GM19467 (cell line): Measurements from ENCODE around the gene RAP1GAP2.
"Not testable (repeated sequence)": the region's sequence is repeated elsewhere in the genome, so short reads cannot be mapped to it uniquely, and the experiment has no call there.

ENCODE experiments used
- ATAC-seq: cut with Tn5 transposase; IDR thresholded peaks from one replicate; pipeline ENCODE4 v1.9.1; 2021; ENCODE audit warnings: mild to moderate bottlenecking, moderate library complexity; ENCODE audit not compliant: unreplicated experiment

RAP1GAP2 gene

DNA sequence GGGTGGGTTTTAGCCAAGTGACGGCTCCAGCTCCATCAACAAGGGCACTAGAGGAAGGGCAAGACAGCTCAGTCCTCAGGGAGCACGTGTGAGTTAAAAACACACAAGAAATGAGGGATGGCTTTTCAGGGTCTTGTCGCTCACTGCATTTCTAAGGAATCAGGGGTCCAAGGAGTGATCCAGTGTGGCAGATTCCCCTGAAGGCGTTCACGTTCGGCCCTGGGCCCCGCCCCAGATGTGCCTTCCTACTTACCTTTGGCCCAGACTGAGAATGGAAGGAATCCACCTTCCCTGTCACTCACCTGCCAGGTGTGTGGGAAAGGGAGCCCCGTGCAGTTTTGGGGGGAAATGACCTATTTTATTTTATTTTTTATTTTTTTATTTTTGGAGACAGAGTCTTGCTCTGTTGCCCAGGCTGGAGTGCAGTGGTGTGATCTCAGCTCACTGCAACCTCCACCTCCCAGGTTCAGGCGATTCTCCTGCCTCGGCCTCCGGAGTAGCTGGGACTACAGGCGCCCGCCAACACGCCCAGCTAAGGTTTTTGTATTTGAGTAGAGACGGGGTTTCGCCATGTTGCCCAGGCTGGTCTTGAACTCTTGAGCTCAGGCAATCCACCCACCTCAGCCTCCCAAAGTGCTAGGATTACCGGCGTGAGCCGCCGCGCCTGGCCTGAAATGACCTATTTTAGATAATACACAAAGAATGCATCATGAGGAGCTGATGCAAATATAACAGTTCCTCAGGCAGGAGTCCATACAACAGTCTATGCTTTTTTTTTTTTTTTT lies 195.3 kb downstream of the RAP1GAP2 start:
- not testable (repeated sequence) for ATAC-seq

DNA sequence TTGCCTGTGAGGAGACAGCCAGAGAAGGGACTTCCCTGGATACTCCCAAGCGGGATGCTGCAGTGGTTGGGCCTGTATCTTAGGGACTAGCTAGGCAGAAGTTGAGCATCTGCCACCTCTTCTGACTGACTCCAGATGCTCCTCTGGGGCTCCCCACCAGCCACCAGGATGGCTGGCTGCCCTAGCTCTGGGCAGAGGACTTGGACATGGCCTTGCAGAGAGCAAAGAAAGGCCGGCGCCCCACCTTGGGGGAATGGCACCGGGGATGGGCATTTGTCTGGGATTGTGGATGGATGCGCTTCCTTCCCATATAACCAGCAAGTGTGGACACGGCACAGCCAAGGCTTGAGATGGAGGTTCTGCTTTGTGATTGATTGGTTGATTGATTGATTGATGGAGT lies 198.2 kb downstream of the RAP1GAP2 start:
- ATAC-seq: no peak

DNA sequence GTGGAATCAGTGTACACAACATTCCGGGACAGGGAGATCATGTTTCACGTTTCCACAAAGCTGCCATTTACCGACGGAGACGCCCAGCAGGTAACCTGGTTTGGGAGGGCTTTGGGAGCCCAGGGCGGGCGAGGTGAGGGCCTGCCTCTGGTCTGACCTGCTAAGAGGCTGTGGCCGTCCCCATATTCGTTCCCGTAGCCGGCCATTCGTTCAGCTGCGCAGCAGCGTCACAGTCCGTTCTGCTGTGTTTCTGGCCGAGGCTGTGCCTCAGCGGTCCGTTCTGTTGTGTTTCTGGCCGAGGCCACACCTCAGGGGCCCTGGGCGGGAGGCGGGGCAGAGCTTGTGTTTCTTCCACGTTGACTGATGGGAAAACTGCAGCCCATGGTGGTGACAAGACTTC lies 199.1 kb downstream of the RAP1GAP2 start:
- no peak for ATAC-seq

DNA sequence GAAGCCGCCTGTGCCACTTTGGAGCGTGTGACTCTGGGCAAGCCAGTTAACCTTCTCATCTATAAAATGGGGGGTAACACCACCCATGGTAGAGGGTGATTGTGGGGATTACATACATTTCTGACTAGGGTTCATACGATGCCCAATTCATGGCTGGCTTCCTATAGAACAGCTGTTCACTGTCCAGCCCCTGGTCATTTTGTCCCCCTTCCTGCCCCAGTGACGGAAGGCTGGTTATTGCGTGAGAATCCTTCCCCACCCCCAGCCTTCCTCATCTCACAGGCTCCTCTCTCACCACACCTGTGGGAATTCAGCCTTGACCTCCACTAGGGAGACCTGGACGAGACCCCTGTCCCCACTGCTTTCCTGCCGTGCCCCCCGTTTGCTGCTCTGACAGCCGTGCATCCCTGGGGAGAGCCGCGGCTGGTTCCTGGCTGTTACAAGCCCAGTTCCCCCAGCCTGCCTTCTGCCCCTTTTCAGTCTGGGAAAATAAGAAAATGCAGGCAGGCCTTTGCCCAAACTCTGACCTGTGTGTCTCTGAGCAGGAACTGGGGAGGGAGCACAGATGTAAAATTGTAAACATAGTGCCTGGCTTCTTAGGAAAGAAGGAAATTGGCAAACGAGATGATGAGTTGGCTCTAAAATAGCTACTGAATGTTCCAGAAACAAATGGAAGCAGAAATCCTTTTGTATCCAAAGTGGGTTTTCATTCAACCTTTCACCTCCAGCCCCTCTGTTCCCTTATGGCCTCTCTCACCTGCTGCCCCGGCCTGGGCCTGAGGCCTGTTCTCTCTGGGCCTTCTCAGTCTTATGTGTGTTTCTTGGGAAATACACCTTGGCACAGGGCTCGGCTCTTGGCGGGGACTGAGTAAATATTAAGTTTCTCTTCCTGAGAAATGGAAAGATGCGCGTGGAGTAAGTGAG lies 199.9 kb downstream of the RAP1GAP2 start:
- ATAC-seq: no peak

DNA sequence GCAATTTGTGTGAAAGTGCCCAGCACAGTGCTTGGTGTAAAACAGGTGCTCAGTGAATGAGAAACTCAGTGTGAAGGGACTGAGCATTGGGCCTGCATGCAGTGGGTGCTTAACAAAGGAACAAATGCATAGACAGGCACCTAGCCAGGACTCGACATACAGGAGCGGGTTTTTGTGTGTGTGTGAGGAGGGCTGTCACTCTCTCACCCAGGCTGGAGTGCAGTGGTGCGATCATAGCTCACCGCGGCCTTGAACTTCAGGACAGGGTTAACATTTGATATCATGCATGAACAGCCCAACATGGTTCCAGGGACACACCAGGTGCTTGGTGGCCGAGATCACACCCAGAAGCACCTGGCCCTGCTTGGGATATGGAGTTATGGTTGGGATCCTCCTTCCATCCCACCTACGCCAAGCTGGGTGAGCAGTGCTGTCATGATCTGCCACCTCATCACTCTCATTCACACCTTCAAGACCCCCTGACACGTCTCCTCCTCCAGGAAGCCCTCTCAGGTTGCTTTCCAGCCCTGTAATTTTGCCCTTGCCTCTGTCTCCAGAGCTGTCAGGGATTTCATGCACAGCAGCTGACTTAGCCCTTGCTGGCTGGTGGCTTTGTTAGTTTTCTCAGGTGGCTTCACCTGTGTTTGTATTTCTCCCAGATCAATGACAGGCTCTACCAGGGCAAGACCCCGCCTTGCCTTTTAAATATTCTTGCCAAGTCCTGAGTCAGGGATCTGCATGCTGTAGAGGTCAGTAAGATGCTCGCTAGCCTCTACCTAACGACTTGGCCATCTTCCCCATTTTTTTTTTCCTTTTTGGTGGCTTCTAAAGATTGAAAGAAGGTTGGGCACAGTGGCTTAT lies 200.8 kb downstream of the RAP1GAP2 start:
- ATAC-seq: no peak

DNA sequence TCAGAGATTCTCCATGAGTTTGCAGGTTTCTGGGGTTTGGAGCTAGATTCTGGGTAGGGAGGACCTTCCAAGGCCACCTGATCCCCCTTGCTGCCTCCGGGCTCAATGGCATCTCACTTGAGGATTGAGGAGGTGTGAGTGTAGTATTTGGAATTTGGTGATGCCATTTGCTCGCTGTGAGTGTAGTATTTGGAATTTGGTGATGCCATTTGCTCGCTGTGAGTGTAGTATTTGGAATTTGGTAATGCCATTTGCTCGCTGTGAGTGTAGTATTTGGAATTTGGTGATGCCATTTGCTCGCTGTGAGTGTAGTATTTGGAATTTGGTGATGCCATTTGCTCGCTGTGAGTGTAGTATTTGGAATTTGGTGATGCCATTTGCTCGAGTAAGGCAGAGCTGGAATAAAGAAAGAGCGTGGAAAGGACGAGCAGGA lies 202.2 kb downstream of the RAP1GAP2 start:
- not testable (repeated sequence) for ATAC-seq

DNA sequence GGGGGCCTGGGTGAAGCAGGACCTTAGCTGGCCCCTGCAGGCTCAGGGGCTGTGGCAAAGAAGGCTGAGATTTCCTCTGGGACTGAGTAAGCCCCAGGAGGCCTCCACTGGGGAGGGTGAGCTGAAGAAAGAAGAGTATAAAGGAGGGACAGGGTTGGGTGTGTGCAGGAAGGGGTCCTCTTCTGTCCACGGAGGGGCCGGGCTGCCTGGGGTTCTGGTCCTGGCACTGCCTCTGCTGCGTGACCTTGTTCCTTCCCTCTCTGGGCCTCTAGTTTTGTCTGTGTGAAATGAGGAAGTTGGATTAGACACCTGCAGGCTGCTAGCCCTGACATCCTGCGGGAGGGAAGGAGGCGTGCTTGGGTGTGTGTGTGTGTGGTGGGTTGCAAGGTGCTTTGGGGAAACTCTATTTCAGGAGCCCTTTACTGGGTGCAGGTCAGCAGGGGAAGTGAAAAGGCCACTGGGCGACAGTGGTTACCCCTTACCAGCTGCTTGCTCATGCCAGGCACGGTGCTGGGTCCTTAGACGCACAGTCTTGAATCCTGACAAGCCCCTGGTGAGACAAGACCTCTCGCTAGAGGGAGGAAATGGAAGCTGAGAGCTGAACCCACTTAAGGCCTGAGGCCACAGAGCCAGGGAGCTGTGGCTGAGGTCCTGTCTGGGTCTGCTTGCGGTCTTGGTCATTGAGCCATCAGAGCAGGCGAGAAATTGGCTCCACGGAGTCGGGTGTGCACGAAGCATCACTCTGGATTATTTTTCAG lies 206.5 kb downstream of the RAP1GAP2 start:
- ATAC-seq: peak; percentile 70

DNA sequence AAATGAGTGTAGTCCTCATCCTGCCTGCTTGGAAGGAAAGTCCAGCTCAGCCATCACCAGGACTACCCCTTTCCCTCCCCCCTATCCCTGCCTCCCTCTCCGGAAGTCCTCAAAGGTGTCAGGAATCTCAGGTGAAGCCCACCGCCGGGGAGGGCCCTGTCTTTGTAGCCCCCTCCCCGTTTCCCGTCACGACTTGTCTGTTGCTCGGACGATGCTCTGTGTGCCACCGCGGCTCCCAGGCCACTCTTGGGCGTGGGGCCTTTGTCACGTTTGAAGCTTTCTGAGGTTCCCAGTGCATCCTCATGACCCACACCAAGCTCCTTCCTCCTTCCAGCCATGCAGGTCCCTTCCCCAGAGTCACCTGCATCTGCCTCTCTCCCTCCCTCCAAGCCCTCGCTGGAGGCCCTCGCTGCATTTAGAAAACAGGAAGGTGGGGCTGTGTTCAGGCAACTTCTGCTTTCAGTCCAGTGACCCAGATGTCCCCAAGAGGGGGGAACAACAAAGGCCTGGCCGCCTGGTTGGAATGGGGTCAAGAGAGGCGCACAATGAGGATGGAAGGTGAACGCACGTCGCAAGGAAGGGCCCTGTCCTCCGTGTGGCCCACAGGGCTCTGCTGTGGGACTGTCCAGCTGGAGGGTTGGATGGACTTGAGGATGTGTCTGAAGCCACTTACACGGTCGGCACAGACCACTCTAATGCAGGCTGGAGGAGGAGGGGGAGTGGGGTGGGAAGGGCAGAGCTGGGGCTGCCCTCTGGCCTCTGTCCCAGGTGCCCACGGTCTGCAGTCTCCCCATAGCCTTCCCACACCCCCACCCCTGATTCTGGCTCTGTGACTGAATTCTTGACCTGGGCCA lies 207.3 kb downstream of the RAP1GAP2 start:
- ATAC-seq: no peak

DNA sequence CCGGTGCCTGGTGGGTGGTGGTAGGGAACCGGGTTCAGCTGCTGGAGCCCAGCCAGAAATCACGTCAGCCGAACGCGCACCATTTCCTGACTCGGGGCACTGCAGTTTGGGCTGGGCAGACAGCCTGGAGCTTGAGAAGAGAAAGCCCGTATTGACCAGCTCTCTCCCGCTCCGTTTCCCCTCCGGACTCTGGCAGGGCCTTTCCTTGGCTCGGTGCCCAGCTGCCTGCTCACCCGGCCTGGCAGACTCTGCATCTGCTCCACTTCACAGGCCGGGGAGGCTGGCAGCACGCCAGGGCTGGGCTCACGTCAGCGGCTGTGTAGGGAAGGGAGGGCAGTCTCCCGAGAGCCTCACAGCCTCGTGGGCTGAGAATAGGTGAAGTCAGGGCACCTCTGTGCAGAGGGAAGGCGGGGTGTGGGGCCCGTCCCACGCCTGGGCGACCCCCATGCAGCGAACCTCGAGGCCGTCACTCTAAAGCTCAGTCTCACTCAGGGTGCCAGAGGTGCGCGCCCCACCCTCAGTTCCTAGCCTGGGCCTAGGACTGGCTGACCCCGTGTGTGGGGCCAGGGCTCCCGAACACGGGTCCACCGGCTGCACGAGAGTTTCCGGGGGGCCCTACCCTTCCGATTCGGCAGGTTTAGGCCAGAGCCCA lies 208.0 kb downstream of the RAP1GAP2 start:
- no peak for ATAC-seq

DNA sequence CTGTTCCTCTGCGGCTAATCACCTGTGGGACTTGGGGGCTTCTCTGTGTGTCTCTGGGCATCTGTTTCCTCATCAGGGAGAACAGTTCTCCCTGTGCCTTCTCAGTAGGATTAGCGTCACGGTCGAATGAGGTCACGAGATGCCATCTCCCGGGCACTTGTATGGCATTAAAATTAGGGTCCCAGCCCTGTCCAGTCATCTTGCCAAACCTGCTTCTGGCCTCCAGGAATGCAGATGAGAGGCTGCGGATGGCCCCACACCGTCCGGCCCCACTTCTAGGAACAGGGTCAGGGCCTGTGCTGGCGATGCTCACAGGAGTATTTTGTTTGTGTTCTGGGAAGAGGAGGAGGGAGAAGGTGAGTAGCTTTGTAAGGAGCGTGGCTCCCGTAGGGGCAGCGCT lies 208.7 kb downstream of the RAP1GAP2 start:
- ATAC-seq: no peak

DNA sequence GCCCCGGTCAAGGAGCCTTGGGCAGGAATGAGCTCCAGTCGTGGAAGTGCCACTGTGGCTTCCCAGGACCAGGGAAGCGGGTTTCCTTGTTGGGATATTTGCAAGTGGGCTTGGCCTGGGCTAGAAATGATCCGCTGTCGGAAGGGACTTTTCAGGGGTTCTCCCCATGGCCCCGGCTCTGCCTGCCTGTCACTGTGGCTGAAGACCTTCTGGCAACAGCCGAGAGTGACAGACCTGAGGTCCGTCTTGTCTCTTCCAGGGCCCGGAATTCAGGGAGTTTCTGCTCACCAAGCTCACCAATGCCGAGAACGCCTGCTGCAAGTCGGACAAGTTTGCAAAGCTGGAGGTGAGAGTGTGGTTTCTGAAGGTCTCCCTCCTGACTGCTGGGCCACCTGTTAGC lies 209.5 kb downstream of the RAP1GAP2 start:
- ATAC-seq: no peak

DNA sequence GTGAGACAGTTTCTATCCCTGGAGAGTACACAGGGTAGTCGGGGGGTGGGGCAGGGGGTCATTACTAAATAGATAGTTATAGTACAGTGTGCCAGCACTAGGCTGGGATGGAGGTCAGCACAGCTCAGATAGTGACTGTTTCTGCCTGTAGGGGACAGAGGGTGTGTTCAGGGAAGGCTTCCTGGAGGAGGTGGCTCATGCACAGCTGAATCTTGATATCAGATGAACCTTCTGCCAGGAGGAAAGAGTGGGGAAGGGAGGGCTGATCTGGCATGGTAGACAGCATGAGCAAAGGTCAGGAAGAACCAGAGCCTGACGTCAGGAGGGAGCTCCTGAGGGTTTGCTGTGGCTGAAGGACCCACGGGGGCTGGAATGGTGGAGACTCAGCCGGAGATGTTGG lies 210.6 kb downstream of the RAP1GAP2 start:
- ATAC-seq: no peak

DNA sequence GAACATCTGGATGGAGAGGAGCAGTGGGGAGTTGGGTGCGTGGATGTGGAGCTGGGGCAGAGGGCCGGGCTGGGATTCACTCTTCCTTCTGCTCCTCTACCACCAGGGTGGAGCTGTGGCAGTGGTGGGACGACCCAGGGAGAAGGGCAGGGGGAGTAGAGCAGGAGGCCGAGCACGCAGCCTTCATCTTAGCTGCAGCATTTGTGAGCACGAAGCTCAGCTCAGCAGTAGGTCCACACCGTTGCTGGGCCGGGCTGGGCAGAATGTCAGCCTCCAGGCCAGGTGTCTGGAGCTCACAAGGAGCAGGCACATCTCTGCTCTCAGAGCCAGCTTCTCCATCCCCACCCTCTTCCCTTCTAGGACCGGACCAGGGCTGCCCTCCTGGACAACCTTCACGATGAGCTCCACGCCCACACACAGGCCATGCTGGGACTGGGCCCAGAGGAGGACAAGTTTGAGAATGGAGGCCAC lies 211.4 kb downstream of the RAP1GAP2 start:
- ATAC-seq: no peak

DNA sequence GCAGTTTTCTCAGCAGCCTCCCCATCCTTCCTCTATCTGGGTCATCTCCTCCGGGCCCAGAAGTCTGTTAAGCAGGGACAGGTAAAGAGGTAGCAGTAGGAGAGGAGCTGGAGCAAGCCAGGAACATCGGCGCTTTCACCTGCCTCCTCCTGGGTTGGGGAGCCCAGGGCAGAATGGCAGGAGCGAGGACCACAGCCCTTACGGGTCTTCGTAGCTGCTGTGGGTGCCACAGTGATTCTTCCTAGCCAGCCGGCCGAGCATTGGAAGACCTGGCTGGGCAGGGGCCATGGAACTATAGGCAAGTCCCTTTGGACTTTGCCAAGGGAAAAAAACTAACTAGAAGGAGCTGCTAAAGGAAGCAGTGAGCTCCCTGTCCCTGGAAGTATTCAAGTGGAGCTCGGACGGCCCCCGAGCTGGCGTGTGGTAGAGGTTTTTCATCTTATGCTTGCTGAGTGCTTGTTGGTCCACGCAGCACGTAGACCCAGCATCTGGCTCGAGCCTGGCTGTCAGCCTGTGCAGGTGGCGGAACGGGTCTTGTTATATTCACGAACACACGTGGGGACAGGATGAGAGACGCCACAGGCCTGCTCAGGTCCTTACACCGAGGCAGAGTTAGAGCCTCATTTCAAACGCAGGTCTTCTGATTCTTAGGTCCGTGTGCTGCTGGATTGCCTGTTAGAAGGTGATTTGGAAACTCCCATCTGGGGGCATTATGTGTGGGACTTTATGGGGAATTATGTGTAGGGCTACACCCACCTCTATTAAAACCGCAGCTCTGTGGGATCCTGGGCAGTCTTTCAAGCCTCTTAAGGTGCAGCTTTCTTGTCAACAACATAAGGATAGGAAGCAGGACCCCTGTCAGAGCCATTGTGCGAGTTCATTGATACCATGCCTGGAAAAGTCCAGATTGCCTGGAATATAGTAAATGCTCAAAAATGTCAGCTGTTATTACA lies 212.4 kb downstream of the RAP1GAP2 start:
- ATAC-seq: no peak

DNA sequence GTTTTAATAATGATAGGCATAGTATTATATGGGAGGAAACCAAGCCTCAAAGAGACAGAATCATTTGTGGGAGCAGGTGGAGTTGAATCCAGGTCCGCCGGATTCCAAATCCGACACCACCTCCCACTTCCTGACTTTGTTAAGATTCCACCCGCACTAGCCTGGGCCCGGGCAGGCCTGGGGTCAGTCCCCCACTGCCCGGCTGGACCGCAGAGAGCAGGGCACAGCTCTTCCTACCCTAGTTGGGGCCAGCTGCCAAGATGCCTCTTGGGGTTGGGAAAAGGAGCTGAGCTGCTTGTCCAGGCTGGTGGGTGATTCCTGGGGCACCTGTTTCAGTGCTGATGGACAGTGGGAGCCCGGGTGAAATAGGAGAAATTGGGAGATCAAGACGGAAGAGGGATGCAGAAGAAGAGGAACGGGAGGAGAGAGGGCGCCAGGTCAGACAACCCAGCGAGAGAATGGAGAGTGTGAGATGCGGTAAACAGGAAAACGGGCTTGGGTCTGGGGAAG lies 213.2 kb downstream of the RAP1GAP2 start:
- no peak for ATAC-seq

DNA sequence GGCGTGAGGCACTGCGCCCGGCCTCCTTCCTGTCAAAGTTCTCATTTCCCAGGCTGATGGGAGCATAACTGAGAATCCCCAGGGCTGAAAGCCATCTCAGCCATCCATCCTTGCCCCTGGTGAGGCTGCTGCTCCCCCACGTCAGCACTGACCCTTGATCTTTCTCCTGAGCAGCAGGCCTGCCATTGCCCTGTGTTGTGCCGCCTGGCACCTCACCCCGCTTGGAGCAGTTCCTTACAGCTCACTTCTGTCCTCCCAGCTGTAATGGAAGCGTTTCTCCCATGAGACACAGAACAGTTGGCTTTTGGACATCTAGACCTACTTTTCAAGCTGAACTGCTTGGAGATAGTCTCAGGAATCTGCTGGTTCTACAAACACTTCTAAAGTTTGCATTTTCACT lies 215.7 kb downstream of the RAP1GAP2 start:
- ATAC-seq: no peak

DNA sequence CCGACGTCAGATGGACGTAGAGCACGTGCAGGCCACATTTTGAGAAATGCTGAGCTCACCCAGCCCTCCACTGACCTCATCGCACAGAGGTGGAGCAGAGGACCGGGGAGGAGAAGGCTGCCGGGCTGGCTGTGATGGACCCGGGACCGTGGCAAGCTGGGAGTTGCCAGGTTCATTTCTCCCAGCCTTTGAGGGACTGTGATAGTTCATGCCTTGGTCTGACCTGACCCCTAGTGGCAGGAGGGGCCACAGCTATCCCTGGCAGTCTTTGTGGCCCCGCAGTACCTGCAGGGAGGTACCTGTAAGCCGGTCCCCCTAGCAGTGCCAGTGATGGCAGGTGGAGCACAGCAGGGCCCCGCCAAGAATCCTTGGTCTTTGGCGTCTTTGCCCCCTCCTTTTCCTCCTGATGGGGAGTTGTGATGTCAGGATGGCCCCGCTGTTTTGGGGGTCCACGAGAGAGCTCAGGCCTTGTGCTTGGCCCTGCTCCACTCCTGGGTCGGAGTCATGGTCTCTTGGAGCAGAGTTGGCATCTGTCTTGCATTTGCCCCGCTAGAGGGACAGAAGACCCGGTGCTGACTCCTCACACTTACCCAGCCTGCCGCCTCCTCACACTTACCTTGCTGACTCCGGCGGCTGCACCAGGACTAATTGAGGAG lies 216.8 kb downstream of the RAP1GAP2 start:
- no peak for ATAC-seq
